Omental fat pad (tissue), 4 donors: ENCODE measurements around the gene PLAAT1. TPM values are rescaled to one million over a fixed set of nuclear protein-coding genes. Genes with fewer than 3 reads are reported as not detected.

Source experiments
- ATAC-seq: fragments of 150-250 bp; one replicate; pipeline ENCODE4 v1.9.1; 2016; ENCODE audit warnings: mild to moderate bottlenecking, moderate library complexity; ENCODE audit not compliant: low FRiP score
- DNase-seq: peaks from one replicate; pipeline ENCODE4 v3.0.0-alpha.2; 2019; ENCODE audit warnings: low spot score
- CTCF ChIP-seq, 3 donors: fragments of 450-650 bp; IDR thresholded peaks; one replicate each; pipeline ENCODE4 v1.5.1; 2016 to 2017; ENCODE audit warnings: antibody characterized with exemption in 3 of 3, mild to moderate bottlenecking in 3 of 3, moderate library complexity in 2 of 3
- total RNA-seq, 4 donors: library from RNA; depleted of rRNA; stranded (reverse); fragments of >200 nt; gene quantifications; one replicate each; pipeline ENCODE4 v1.1.0, GENCODE V29; 2016

The PLAAT1 gene
- total RNA-seq, 4 donors from 2014 or later = 0.56 TPM; not detected in 3

- ATAC-seq (no peak), DNase-seq (no peak)
- TF ChIP-seq CTCF (IDR thresholded peaks at IDR 0.05) = no peak
Measured at GRCh38 chr3:193211984-193212383, 29.0 kb upstream of the PLAAT1 start.

- DNase-seq (no peak), ATAC-seq (no peak)
- TF ChIP-seq CTCF (IDR thresholded peaks at IDR 0.05) = no peak
Measured at GRCh38 chr3:193212844-193213243, 28.2 kb upstream of the PLAAT1 start.

GRCh38 chr3:193214445-193214844, 26.6 kb upstream of the PLAAT1 start:
- DNase-seq = no peak
- ATAC-seq = no peak
- no peak for TF ChIP-seq CTCF (IDR thresholded peaks at IDR 0.05)

- TF ChIP-seq CTCF (IDR thresholded peaks at IDR 0.05) = no peak
- DNase-seq (no peak), ATAC-seq (no peak)
Measured at GRCh38 chr3:193225302-193226125, 15.5 kb upstream of the PLAAT1 start.

GRCh38 chr3:193228206-193228605, 12.8 kb upstream of the PLAAT1 start:
- ATAC-seq = no peak

GRCh38 chr3:193229851-193230420, 11.1 kb upstream of the PLAAT1 start:
- DNase-seq (no peak), ATAC-seq (no peak)
- no peak for TF ChIP-seq CTCF (IDR thresholded peaks at IDR 0.05)

More at GRCh38 chr3:193228206-193228605, 12.8 kb upstream of the PLAAT1 start:
- TF ChIP-seq CTCF (IDR thresholded peaks at IDR 0.05) = no peak
- no peak for DNase-seq

- ATAC-seq = no peak
- no peak for TF ChIP-seq CTCF (IDR thresholded peaks at IDR 0.05)
Measured at GRCh38 chr3:193230610-193231009, 10.4 kb upstream of the PLAAT1 start.

More at GRCh38 chr3:193230610-193231009, 10.4 kb upstream of the PLAAT1 start:
- no peak for DNase-seq
